HCT116 (cell line): ENCODE data around the gene SMARCA2. TPM values are rescaled to one million over a fixed set of nuclear protein-coding genes. Genes with fewer than 3 reads are reported as not detected.

Experiments used
- ATAC-seq: fragments of 200-7000 bp; cut with Tn5 transposase; 2 replicates; pipeline ENCODE4 v1.9.1; 2020; ENCODE audit warnings: mild to moderate bottlenecking, moderate library complexity
- BruUV-seq: library from RNA; stranded (reverse); fragments of 400-500 nt; replicated peaks from 2 replicates; lab custom pipeline; 2021; lab: Mats Ljungman, UMichigan
- CTCF ChIA-PET: fragments of 300-600 bp; sonication (Branson Sonifier 250); formaldehyde crosslinking; loops from one replicate; lab custom pipeline; 2021; ENCODE audit warnings: antibody characterized with exemption; lab: Charles Lee
- POLR2A ChIA-PET: fragments of 300-600, 350-600 bp; sonication (Branson Sonifier 250); formaldehyde crosslinking; loops from one replicate; lab custom pipeline; 2021; ENCODE audit warnings: antibody characterized with exemption; lab: Charles Lee
- RAD21 ChIA-PET, 2 experiments: fragments of 300-600 bp; sonication (Branson Sonifier 250); formaldehyde crosslinking; loops; one replicate each; lab custom pipeline; 2023; ENCODE audit warnings: low total read pairs in 2 of 2; ENCODE audit not compliant: uncharacterized antibody in 2 of 2, unreplicated experiment in 2 of 2, low non-redundant PET in 1 of 2; lab: Charles Lee
- DNase-seq: peaks from one replicate; pipeline ENCODE4 v3.0.0-alpha.2; 2010; ENCODE audit warnings: low read depth, low spot score
- H2AFZ ChIP-seq: fragments of 200-600 bp; shearing (Covaris generic), sonication (generic); 2 replicates; pipeline ENCODE4 v1.6.1; 2017; ENCODE audit warnings: low read depth, mixed run types, mixed read lengths, antibody characterized with exemption, low read length; ENCODE audit not compliant: poor library complexity, severe bottlenecking
- H3K27ac ChIP-seq: 2 replicates; pipeline ENCODE4 v1.5.1; 2012; ENCODE audit warnings: low read depth, low read length
- H3K27me3 ChIP-seq: fragments of 200-600 bp; sonication (generic); 2 replicates; pipeline ENCODE4 v1.6.1; 2016; ENCODE audit warnings: mixed run types, low read length, mixed read lengths; ENCODE audit not compliant: insufficient read depth
- H3K36me3 ChIP-seq, 2 experiments: fragments of 200-500 bp in 1 of 2; fragments of 200-600 bp in 1 of 2; sonication (Bioruptor generic) in 1 of 2; sonication (generic) in 1 of 2; 2 replicates each; pipeline versions ENCODE4 v1.5.1 to v1.6.1; 2014 to 2016; ENCODE audit warnings: low read length in 2 of 2, inconsistent platforms in 1 of 2, mixed read lengths in 1 of 2, mixed run types in 1 of 2; ENCODE audit not compliant: insufficient read depth in 2 of 2, control insufficient read depth in 1 of 2
- H3K4me1 ChIP-seq, 2 experiments: fragments of 200-600 bp in 1 of 2; sonication (generic) in 1 of 2; 2 replicates each; pipeline versions ENCODE4 v1.5.1 to v1.6.1; 2012 to 2017; ENCODE audit warnings: low read length in 2 of 2, inconsistent platforms in 1 of 2, mild to moderate bottlenecking in 1 of 2, mixed read lengths in 1 of 2, mixed run types in 1 of 2, moderate library complexity in 1 of 2; ENCODE audit not compliant: insufficient read depth in 2 of 2, control insufficient read depth in 1 of 2
- H3K4me2 ChIP-seq: fragments of 200-600 bp; sonication (generic); 2 replicates; pipeline ENCODE4 v1.6.1; 2017; ENCODE audit warnings: mixed run types, low read length, mixed read lengths
- H3K4me3 ChIP-seq, 2 experiments: fragments of 200-600 bp in 1 of 2; sonication (generic) in 1 of 2; replicated peaks in 1 of 2; 2 replicates each; pipeline ENCODE4 v1.5.1; 2011 to 2016; ENCODE audit warnings: low read length in 2 of 2, control low read depth in 1 of 2, low read depth in 1 of 2, mild to moderate bottlenecking in 1 of 2, mixed read lengths in 1 of 2, mixed run types in 1 of 2
- H3K79me2 ChIP-seq: fragments of 200-600 bp; sonication (generic); 2 replicates; pipeline ENCODE4 v1.6.1; 2017; ENCODE audit warnings: mild to moderate bottlenecking, mixed run types, low read length, moderate library complexity, mixed read lengths; ENCODE audit not compliant: insufficient read depth
- H3K9ac ChIP-seq: fragments of 200-600 bp; sonication (generic); 2 replicates; pipeline ENCODE4 v1.6.1; 2016; ENCODE audit warnings: low read length, mixed read lengths
- H3K9me2 ChIP-seq: fragments of 200-600 bp; sonication (generic), shearing (Covaris generic); 2 replicates; pipeline ENCODE4 v1.6.1; 2017; ENCODE audit warnings: mixed run types, mild to moderate bottlenecking, moderate library complexity; ENCODE audit not compliant: insufficient read depth
- H3K9me3 ChIP-seq, 2 experiments: fragments of 200-500 bp in 1 of 2; fragments of 200-600 bp in 1 of 2; sonication (Bioruptor generic) in 1 of 2; sonication (generic) in 1 of 2; 2 replicates each; pipeline ENCODE4 v1.6.1; 2014 to 2017; ENCODE audit warnings: low read length in 2 of 2, mixed read lengths in 2 of 2, inconsistent platforms in 1 of 2, low read depth in 1 of 2, mild to moderate bottlenecking in 1 of 2, mixed run types in 1 of 2, moderate library complexity in 1 of 2; ENCODE audit not compliant: control insufficient read depth in 1 of 2, insufficient read depth in 1 of 2
- H4K20me1 ChIP-seq: fragments of 200-600 bp; sonication (generic), shearing (Covaris generic); 2 replicates; pipeline ENCODE4 v1.6.1; 2017; ENCODE audit warnings: mixed run types, mild to moderate bottlenecking, moderate library complexity; ENCODE audit not compliant: insufficient read depth
- CBX3 ChIP-seq: IDR thresholded peaks from 2 replicates; pipeline ENCODE4 v1.6.1; 2012; ENCODE audit warnings: low read depth
- CTCF ChIP-seq, 3 experiments: fragments of 200-600 bp in 1 of 3; sonication (generic) in 1 of 3; IDR thresholded peaks in 2 of 3; conservative IDR thresholded peaks in 1 of 3; 2 replicates each; pipeline ENCODE4 v1.5.1; 2012 to 2017; ENCODE audit warnings: low read depth in 2 of 3, low read length in 2 of 3, antibody characterized with exemption in 1 of 3, borderline replicate concordance in 1 of 3, control low read depth in 1 of 3, mild to moderate bottlenecking in 1 of 3, mixed read lengths in 1 of 3, mixed run types in 1 of 3, moderate library complexity in 1 of 3; ENCODE audit not compliant: insufficient read depth in 1 of 3
- FOSL1 ChIP-seq: IDR thresholded peaks from 2 replicates; pipeline ENCODE4 v1.6.1; 2012; ENCODE audit warnings: low read depth
- POLR2A ChIP-seq: IDR thresholded peaks from 2 replicates; pipeline ENCODE4 v1.7.0; 2011; ENCODE audit warnings: borderline replicate concordance; ENCODE audit not compliant: insufficient read depth, insufficient read length; ENCODE audit errors: extremely low read depth
- YY1 ChIP-seq: IDR thresholded peaks from 2 replicates; pipeline ENCODE4 v1.6.1; 2011; ENCODE audit warnings: low read length, low read depth, moderate library complexity, mild to moderate bottlenecking; ENCODE audit not compliant: insufficient replicate concordance; ENCODE audit errors: extremely low read depth
- ZBTB33 ChIP-seq: IDR thresholded peaks from 2 replicates; pipeline ENCODE4 v1.6.1; 2011; ENCODE audit warnings: mild to moderate bottlenecking, low read length, moderate library complexity; ENCODE audit not compliant: insufficient replicate concordance; ENCODE audit errors: extremely low read depth
- ZFX ChIP-seq: fragments of 450-650 bp; IDR thresholded peaks from 2 replicates; pipeline ENCODE4 v1.6.1; 2017
- intact Hi-C: fragments of 100-400 bp; cut with micrococcal nuclease; formaldehyde crosslinking; loops from 2 replicates; pipeline ENCODE4 v1.10.0; 2022
- total RNA-seq: library from RNA; stranded (reverse); gene quantifications from one replicate; pipeline ENCODE4 v1.2.1, GENCODE V29; 2021; ENCODE audit not compliant: unreplicated experiment

SMARCA2 gene
- total RNA-seq, 1 experiment from 2014 or later: 14.7 TPM

- no peak overlapping the region for H3K4me3 ChIP-seq
- ChIA-PET CTCF (no interaction called here), RAD21 (no interaction called here), POLR2A (no interaction called here)
- no peaks in the 10 kb centered on the region for H3K79me2 ChIP-seq
- H3K27me3 ChIP-seq: no peaks in the 10 kb centered on the region
- TF ChIP-seq ZFX (no peak), CBX3 (no peak), YY1 (no peak), FOSL1 (no peak), CTCF (IDR thresholded peaks at IDR 0.05 in 2 of 3, conservative IDR thresholded peaks at IDR 0.05 in 1 of 3; ENCODE audit: borderline replicate concordance in 1 of 3, insufficient read depth in 1 of 3, low read depth in 2 of 3, low read length in 2 of 3) (no peak), POLR2A (no peak), ZBTB33 (no peak)
- H4K20me1 ChIP-seq: no peaks in the 10 kb centered on the region
- no peak overlapping the region for H3K27ac ChIP-seq
- ATAC-seq: no peak
- no peak overlapping the region for H3K9ac ChIP-seq
- H3K9me2 ChIP-seq: no peaks in the 10 kb centered on the region
- intact Hi-C loops: no loop called here
- DNase-seq: no peak
- H2AFZ ChIP-seq: no peak overlapping the region
- no TSS peak for BruUV-seq
- no peaks in the 10 kb centered on the region for H3K36me3 ChIP-seq
- no peak overlapping the region for H3K4me2 ChIP-seq
- H3K9me3 ChIP-seq: no peaks in the 10 kb centered on the region
- H3K4me1 ChIP-seq: peaks cover 2 to 3% of the 10 kb centered on the region in 2 experiments; a peak in 1 of 4 replicates
These were observed 107.2 kb downstream of the SMARCA2 start for GRCh38 chr9:2122299-2122698.
